GM12864 (cell line): ENCODE data around the gene RPL23.

Source experiments
- DNase-seq: peaks from one replicate; pipeline ENCODE4 v3.0.0-alpha.2; 2011; ENCODE audit warnings: low read depth
- H3K4me3 ChIP-seq: 2 replicates; pipeline ENCODE4 v1.5.1; 2011; ENCODE audit warnings: mild to moderate bottlenecking, low read depth, low read length, control low read depth
- CTCF ChIP-seq: IDR thresholded peaks from 2 replicates; pipeline ENCODE4 v1.5.1; 2011; ENCODE audit warnings: low read depth, mild to moderate bottlenecking, moderate library complexity, low read length, control low read depth, inconsistent platforms; ENCODE audit errors: missing control alignments

The RPL23 gene

DNA sequence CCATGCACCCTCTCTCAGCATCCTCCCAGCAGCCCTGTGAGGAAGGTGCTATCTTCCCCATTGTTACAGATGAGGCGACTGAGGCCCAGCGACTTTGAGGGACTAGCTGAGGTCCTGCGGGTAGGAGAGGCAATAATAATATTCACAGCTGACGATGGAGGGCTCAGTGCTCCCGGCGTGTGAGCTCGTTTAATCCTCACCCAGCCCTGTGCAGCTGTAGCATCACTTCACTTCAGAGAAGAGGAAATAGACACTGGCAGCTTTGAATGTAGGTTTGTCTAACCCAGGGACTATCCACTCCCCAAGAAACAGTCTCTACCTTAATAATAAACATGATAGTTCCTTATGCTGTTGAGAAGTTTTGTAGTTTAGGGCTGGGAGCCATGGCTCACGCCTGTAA, 37.9 kb upstream of the RPL23 start:
- no peak for TF ChIP-seq CTCF
- DNase-seq: no peak
- no peak overlapping the region for H3K4me3 ChIP-seq

- H3K4me3 ChIP-seq: no peak overlapping the region
- no peak for DNase-seq
- no peak for TF ChIP-seq CTCF
Observed at GRCh38 chr17:38890410-38890746, 36.9 kb upstream of the RPL23 start.

- no peak overlapping the region for H3K4me3 ChIP-seq
- no peak for TF ChIP-seq CTCF
- DNase-seq: no peak
Observed at GRCh38 chr17:38889745-38890409, 36.4 kb upstream of the RPL23 start.

- no peak for TF ChIP-seq CTCF
- DNase-seq: no peak
- no peak overlapping the region for H3K4me3 ChIP-seq
Observed at GRCh38 chr17:38888842-38889241, 35.3 kb upstream of the RPL23 start.

GRCh38 chr17:38886643-38887010, 33.1 kb upstream of the RPL23 start:
- no peak for TF ChIP-seq CTCF
- DNase-seq: no peak
- no peak overlapping the region for H3K4me3 ChIP-seq

- no peak for DNase-seq
- no peak for TF ChIP-seq CTCF
- no peak overlapping the region for H3K4me3 ChIP-seq
Observed at GRCh38 chr17:38885728-38886642, 32.5 kb upstream of the RPL23 start.
